GM23248 (cell line): ENCODE measurements around the gene SLC6A7. TPM values are rescaled to one million over a fixed set of nuclear protein-coding genes. Genes with fewer than 3 reads are reported as not detected.

Experiments
- DNase-seq: peaks from one replicate; pipeline ENCODE4 v3.0.0-alpha.2; 2015
- H2AFZ ChIP-seq: fragments of 200-600 bp; sonication (generic); 2 replicates; pipeline ENCODE4 v1.6.1; 2016; ENCODE audit warnings: antibody characterized with exemption
- H3F3A ChIP-seq: fragments of 200-600 bp; sonication (generic); 2 replicates; pipeline ENCODE4 v1.6.1; 2016; ENCODE audit warnings: mild to moderate bottlenecking, antibody characterized with exemption, mixed run types; ENCODE audit not compliant: insufficient read depth
- H3K27ac ChIP-seq: fragments of 200-600 bp; sonication (generic); 2 replicates; pipeline ENCODE4 v1.5.1; 2016; ENCODE audit warnings: mild to moderate bottlenecking
- H3K27me3 ChIP-seq: fragments of 200-600 bp; sonication (generic); replicated peaks from 2 replicates; pipeline ENCODE4 v1.6.1; 2016; ENCODE audit warnings: mild to moderate bottlenecking; ENCODE audit not compliant: insufficient read depth
- H3K36me3 ChIP-seq: fragments of 200-600 bp; sonication (generic); 2 replicates; pipeline ENCODE4 v1.6.1; 2016; ENCODE audit warnings: low read depth, mild to moderate bottlenecking
- H3K4me1 ChIP-seq: fragments of 200-600 bp; sonication (generic); 2 replicates; pipeline ENCODE4 v1.6.1; 2016; ENCODE audit warnings: mild to moderate bottlenecking; ENCODE audit not compliant: insufficient read depth
- H3K4me2 ChIP-seq: fragments of 200-600 bp; sonication (generic); one replicate; pipeline ENCODE4 v1.6.1; 2016; ENCODE audit warnings: mild to moderate bottlenecking; ENCODE audit not compliant: unreplicated experiment
- H3K4me3 ChIP-seq: fragments of 200-600 bp; sonication (generic); 2 replicates; pipeline ENCODE4 v1.5.1; 2016; ENCODE audit warnings: mild to moderate bottlenecking
- H3K79me2 ChIP-seq: fragments of 200-600 bp; sonication (generic); 2 replicates; pipeline ENCODE4 v1.6.1; 2016; ENCODE audit warnings: mild to moderate bottlenecking; ENCODE audit not compliant: insufficient read depth
- H3K9ac ChIP-seq: fragments of 200-600 bp; sonication (generic); 2 replicates; pipeline ENCODE4 v1.6.1; 2016; ENCODE audit warnings: mild to moderate bottlenecking
- H3K9me2 ChIP-seq: fragments of 200-600 bp; sonication (generic); 2 replicates; pipeline ENCODE4 v1.6.1; 2016; ENCODE audit warnings: mixed run types, mild to moderate bottlenecking, moderate library complexity; ENCODE audit not compliant: insufficient read depth
- H3K9me3 ChIP-seq: fragments of 200-600 bp; sonication (generic); one replicate; pipeline ENCODE4 v1.6.1; 2017; ENCODE audit warnings: low read depth
- H4K20me1 ChIP-seq: fragments of 200-600 bp; sonication (generic); 2 replicates; pipeline ENCODE4 v1.6.0; 2016; ENCODE audit not compliant: insufficient read depth
- EZH2 ChIP-seq: fragments of 200-600 bp; sonication (generic); IDR thresholded peaks from 2 replicates; pipeline ENCODE4 v1.6.1; 2018; ENCODE audit warnings: antibody characterized with exemption, mild to moderate bottlenecking; ENCODE audit not compliant: insufficient read depth, poor library complexity, severe bottlenecking
- EZH2phosphoT487 ChIP-seq: fragments of 200-600 bp; sonication (generic); IDR thresholded peaks from 2 replicates; pipeline ENCODE4 v1.6.1; 2018; ENCODE audit warnings: antibody characterized with exemption, moderate library complexity, mild to moderate bottlenecking, low read depth; ENCODE audit not compliant: insufficient read depth
- WGBS, 2 experiments: methylation state at CpG; one replicate each; pipeline ENCODE4 v1.1.6; 2015 to 2017; ENCODE audit warnings: low lambda C conversion rate in 2 of 2, low coverage in 1 of 2; ENCODE audit errors: missing lambda C conversion rate in 2 of 2; 5-methylcytosine and 5-hydroxymethylcytosine counted together
- in situ Hi-C: fragments of 300-500 bp; cut with MboI; formaldehyde crosslinking; loops from 2 replicates; pipeline ENCODE4 v1.15.0; 2020
- polyA plus RNA-seq: library from polyadenylated mRNA; unstranded; fragments of >200 nt; fragmentation: Nextera tagmentation; extraction: Ambion mirVana; gene quantifications from 2 replicates; pipeline ENCODE4 v1.2.1, GENCODE V29; 2016
- total RNA-seq: library from RNA; depleted of rRNA; stranded (reverse); fragments of >200 nt; shearing (Covaris generic); gene quantifications from 2 replicates; pipeline ENCODE4 v1.2.3, GENCODE V29; 2014

SLC6A7 gene
- total and polyA plus RNA-seq, 2 experiments from 2014 or later: not detected

- H4K20me1 ChIP-seq: no peaks in the 10 kb centered on the region
- no peaks in the 10 kb centered on the region for H3K79me2 ChIP-seq
- no peaks in the 10 kb centered on the region for H3K36me3 ChIP-seq
- TF ChIP-seq EZH2phosphoT487 (no peak), EZH2 (no peak)
- no peaks in the 10 kb centered on the region for H3K9me2 ChIP-seq
- H3K4me2 ChIP-seq: no peak overlapping the region
- 94 to 96% methylated on average over 6 of the region's 6 CpGs for WGBS, 2 experiments
- no peaks in the 10 kb centered on the region for H3K27me3 ChIP-seq
- H3K4me3 ChIP-seq: no peak overlapping the region
- no peaks in the 10 kb centered on the region for H3K9me3 ChIP-seq
- in situ Hi-C loops: loop anchor here (25.0 kb wide), 1 partner anchor 369 kb away; no protein-coding TSS in a partner anchor
- H3K9ac ChIP-seq: no peak overlapping the region
- H3K4me1 ChIP-seq: peaks cover 9% of the 10 kb centered on the region
- H3K27ac ChIP-seq: no peak overlapping the region
- DNase-seq: no peak
- no peak overlapping the region for H2AFZ ChIP-seq
- H3F3A ChIP-seq: no peaks in the 10 kb centered on the region
Observed at GRCh38 chr5:150206779-150207115, 16.9 kb downstream of the SLC6A7 start.

GRCh38 chr5:150208187-150209098 lies 18.6 kb downstream of the SLC6A7 start:
- 57 to 59% methylated on average over 19 of the region's 19 CpGs for WGBS, 2 experiments
- Histone ChIP-seq H3K27ac (no peak overlapping the region), H2AFZ (no peak overlapping the region), H3K9me3 (no peaks in the 10 kb centered on the region), H3K9ac (0 out of 2 replicates have a peak overlapping the region, but pooled peaks have one; percentile 24), H3K9me2 (no peaks in the 10 kb centered on the region), H3K27me3 (no peaks in the 10 kb centered on the region), H4K20me1 (no peaks in the 10 kb centered on the region), H3K79me2 (no peaks in the 10 kb centered on the region), H3K4me1 (peaks cover 9% of the 10 kb centered on the region), H3F3A (no peaks in the 10 kb centered on the region), H3K36me3 (no peaks in the 10 kb centered on the region), H3K4me2 (peak overlapping the region; percentile 37), H3K4me3 (no peak overlapping the region)
- no peak for TF ChIP-seq EZH2phosphoT487
- in situ Hi-C loops: loop anchor here (25.0 kb wide), 1 partner anchor 371 kb away; no protein-coding TSS in a partner anchor
- DNase-seq: peak; percentile 74

GRCh38 chr5:150209099-150209635 lies 19.3 kb downstream of the SLC6A7 start:
- TF ChIP-seq EZH2phosphoT487 (no peak), EZH2 (no peak)

GRCh38 chr5:150210644-150211043 lies 20.8 kb downstream of the SLC6A7 start:
- no peaks in the 10 kb centered on the region for H3K9me2 ChIP-seq
- no peak overlapping the region for H3K27ac ChIP-seq
- no peaks in the 10 kb centered on the region for H4K20me1 ChIP-seq
- H3K4me2 ChIP-seq: no peak overlapping the region
- H3K27me3 ChIP-seq: no peaks in the 10 kb centered on the region
- H3K9ac ChIP-seq: no peak overlapping the region
- no peak for DNase-seq
- H3K79me2 ChIP-seq: no peaks in the 10 kb centered on the region
- peaks cover 10% of the 10 kb centered on the region for H3F3A ChIP-seq
- 67 to 75% methylated on average over 6 of the region's 6 CpGs for WGBS, 2 experiments
- H3K4me3 ChIP-seq: no peak overlapping the region
- H3K4me1 ChIP-seq: peaks cover 21% of the 10 kb centered on the region
- H3K9me3 ChIP-seq: no peaks in the 10 kb centered on the region
- in situ Hi-C loops: loop anchor here (25.0 kb wide), 1 partner anchor 373 kb away; no protein-coding TSS in a partner anchor
- no peaks in the 10 kb centered on the region for H3K36me3 ChIP-seq
- TF ChIP-seq EZH2phosphoT487 (no peak), EZH2 (no peak)
- no peak overlapping the region for H2AFZ ChIP-seq

More at GRCh38 chr5:150209099-150209635, 19.3 kb downstream of the SLC6A7 start:
- Histone ChIP-seq H3K9ac (0 out of 2 replicates have a peak overlapping the region, but pooled peaks have one; percentile 24), H3K4me3 (no peak overlapping the region), H3K4me1 (peaks cover 16% of the 10 kb centered on the region), H3F3A (peaks cover 4% of the 10 kb centered on the region), H3K9me3 (no peaks in the 10 kb centered on the region), H3K36me3 (no peaks in the 10 kb centered on the region), H2AFZ (no peak overlapping the region), H3K27me3 (no peaks in the 10 kb centered on the region), H3K27ac (no peak overlapping the region), H3K9me2 (no peaks in the 10 kb centered on the region), H3K4me2 (peak overlapping the region; percentile 37), H3K79me2 (no peaks in the 10 kb centered on the region), H4K20me1 (no peaks in the 10 kb centered on the region)
- peak; percentile 64 for DNase-seq
- 90 to 92% methylated on average over 21 of the region's 21 CpGs for WGBS, 2 experiments
- in situ Hi-C loops: loop anchor here (25.0 kb wide), 1 partner anchor 372 kb away; no protein-coding TSS in a partner anchor
